GM18861 (cell line): Measurements from ENCODE around the gene AGRN.
"Not testable (repeated sequence)": the region's sequence is repeated elsewhere in the genome, so short reads cannot be mapped to it uniquely, and the experiment has no call there.

Source experiments
- ATAC-seq: cut with Tn5 transposase; IDR thresholded peaks from one replicate; pipeline ENCODE4 v1.9.1; 2021; ENCODE audit not compliant: unreplicated experiment

AGRN gene

GRCh38 chr1:1063945-1064831 is 44.3 kb downstream of the AGRN start:
- ATAC-seq: peak; percentile 37

GRCh38 chr1:1065265-1065939 is 45.5 kb downstream of the AGRN start:
- no peak for ATAC-seq

GRCh38 chr1:1065940-1066304 is 46.0 kb downstream of the AGRN start:
- ATAC-seq: not testable (repeated sequence)

GRCh38 chr1:1066403-1067283 is 46.7 kb downstream of the AGRN start:
- no peak for ATAC-seq

- no peak for ATAC-seq
Observed at GRCh38 chr1:1067284-1067859, 47.5 kb downstream of the AGRN start.

- no peak for ATAC-seq
Observed at GRCh38 chr1:1067860-1068516, 48.1 kb downstream of the AGRN start.

- ATAC-seq: no peak
Observed at GRCh38 chr1:1068517-1069055, 48.7 kb downstream of the AGRN start.

- peak; percentile 36 for ATAC-seq
Observed at GRCh38 chr1:1069056-1069710, 49.3 kb downstream of the AGRN start.

- ATAC-seq: no peak
Observed at GRCh38 chr1:1069711-1070676, 50.1 kb downstream of the AGRN start.

GRCh38 chr1:1071486-1072298 is 51.8 kb downstream of the AGRN start:
- no peak for ATAC-seq

- no peak for ATAC-seq
Observed at GRCh38 chr1:1072299-1072848, 52.5 kb downstream of the AGRN start.

- no peak for ATAC-seq
Observed at GRCh38 chr1:1072849-1073742, 53.2 kb downstream of the AGRN start.

GRCh38 chr1:1073743-1074587 is 54.0 kb downstream of the AGRN start, which contains the start of gene RNF223:
RNF223 (minus strand) TSS chr1:1074306; CDS start chr1:1072566, 1,740 bp downstream.
- no peak for ATAC-seq

- no peak for ATAC-seq
Observed at GRCh38 chr1:1074631-1075147, 54.8 kb downstream of the AGRN start.
